Esophagus squamous epithelium (tissue), 4 donors: ENCODE data around the gene GPR156.

Experiments used
- POLR2A ChIP-seq, 4 donors: fragments of 450-650 bp; IDR thresholded peaks; one replicate each; pipeline ENCODE4 v1.6.1; 2017; ENCODE audit warnings: antibody characterized with exemption in 4 of 4, mild to moderate bottlenecking in 4 of 4, moderate library complexity in 3 of 4
- TF ChIP-seq, protein P1 (sequence below), 6 experiments: fragments of 450-650 bp in 4 of 6; fragments of 200-600 bp in 2 of 6; sonication (generic) in 2 of 6; IDR thresholded peaks; one replicate each; pipeline ENCODE4 v1.5.1; 2016 to 2019; ENCODE audit warnings: antibody characterized with exemption in 6 of 6, mild to moderate bottlenecking in 4 of 6, moderate library complexity in 4 of 6

- TF ChIP-seq, protein P1, sequence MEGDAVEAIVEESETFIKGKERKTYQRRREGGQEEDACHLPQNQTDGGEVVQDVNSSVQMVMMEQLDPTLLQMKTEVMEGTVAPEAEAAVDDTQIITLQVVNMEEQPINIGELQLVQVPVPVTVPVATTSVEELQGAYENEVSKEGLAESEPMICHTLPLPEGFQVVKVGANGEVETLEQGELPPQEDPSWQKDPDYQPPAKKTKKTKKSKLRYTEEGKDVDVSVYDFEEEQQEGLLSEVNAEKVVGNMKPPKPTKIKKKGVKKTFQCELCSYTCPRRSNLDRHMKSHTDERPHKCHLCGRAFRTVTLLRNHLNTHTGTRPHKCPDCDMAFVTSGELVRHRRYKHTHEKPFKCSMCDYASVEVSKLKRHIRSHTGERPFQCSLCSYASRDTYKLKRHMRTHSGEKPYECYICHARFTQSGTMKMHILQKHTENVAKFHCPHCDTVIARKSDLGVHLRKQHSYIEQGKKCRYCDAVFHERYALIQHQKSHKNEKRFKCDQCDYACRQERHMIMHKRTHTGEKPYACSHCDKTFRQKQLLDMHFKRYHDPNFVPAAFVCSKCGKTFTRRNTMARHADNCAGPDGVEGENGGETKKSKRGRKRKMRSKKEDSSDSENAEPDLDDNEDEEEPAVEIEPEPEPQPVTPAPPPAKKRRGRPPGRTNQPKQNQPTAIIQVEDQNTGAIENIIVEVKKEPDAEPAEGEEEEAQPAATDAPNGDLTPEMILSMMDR (IDR thresholded peaks at IDR 0.05) = no peak
- no peak for TF ChIP-seq POLR2A (IDR thresholded peaks at IDR 0.05)
Observed at GRCh38 chr3:120203016-120203415, 82.0 kb downstream of the GPR156 start.
